ENCODE measurements around the gene KITLG.
"Not testable (repeated sequence)": the region's sequence is repeated elsewhere in the genome, so short reads cannot be mapped to it uniquely, and the experiment has no call there.

Gene KITLG

DNA sequence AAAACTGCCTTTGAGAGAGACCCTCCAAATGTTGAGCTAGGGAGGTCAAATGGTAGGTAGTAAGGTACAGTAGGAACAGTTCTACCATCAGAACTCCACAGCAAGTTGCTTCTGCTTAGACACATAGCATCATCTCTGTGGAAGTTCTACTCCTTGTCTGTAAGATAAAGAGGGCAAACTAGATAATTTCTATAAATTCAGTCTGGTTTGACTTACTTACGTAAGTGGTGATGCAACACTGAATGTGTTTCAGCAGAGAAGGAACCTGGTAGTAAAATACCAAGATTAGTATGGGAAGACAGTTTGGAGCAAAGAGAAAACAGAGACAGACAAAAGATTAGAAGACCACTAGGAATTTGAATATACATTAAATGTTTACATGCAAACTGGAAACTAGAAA, 42.0 kb downstream of the KITLG start:
- no peak for FAIRE-seq

DNA sequence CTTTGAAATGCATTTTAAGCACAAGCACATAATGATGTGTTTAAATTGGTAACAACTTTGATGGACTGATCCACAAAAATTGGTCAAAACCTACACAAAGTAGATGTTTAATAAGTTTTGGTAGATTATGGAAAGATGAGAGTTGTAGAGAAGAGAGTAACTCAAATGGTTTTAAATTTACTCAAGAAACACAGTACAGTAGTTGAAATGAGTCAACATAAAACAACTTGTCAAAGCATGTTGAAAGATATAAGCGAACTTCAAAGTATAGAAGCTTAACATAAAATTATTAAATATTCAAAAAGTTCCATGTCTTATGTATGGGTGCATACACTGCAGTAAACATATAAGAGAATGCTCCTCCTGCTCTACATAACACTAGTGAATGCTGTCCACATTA, 49.4 kb downstream of the KITLG start:
- no peak for FAIRE-seq

DNA sequence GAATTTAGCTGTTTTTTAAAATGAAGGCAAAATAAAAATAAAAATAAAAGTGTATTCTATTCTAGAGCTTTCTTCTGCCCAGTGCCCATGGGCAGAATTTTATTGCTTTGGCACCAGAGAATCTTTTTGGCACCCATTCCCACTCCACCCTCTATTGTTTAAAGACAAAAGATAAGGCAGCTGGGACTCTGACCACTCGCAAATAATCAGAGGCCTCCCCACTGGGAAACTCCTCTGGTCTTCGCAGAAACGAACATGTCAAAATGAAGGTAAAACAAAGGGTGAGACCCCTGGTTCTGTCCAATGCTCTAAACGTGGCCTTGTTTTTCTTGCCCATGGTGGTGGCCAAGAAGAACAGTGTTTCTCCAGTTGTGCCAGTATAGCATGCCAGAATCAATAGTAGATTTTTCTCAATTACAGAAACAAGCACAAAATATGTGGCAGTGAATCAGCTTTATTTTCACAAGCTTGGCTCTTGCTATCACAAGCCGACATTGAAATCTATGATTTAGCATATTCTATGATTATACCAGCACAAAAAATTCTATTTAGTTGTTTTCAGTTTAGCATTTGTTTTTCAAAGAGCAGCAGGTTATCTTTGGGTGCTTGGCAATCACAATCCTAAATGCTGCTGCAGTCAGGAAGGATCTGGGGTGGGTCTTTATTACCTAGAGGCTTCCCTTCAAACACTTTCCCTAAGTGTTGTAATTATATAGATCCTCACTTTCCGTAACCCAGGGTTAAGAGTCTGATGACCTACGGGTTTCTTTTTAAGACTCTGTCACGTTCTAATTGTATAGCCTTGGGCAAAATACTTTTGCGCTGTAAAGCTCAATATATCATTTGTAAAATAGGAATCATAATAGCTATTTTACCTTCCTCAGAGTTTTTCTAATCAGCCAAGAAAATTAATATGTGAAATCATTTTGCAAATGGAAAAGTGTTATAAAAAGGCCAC, 50.5 kb downstream of the KITLG start:
- FAIRE-seq: no peak

DNA sequence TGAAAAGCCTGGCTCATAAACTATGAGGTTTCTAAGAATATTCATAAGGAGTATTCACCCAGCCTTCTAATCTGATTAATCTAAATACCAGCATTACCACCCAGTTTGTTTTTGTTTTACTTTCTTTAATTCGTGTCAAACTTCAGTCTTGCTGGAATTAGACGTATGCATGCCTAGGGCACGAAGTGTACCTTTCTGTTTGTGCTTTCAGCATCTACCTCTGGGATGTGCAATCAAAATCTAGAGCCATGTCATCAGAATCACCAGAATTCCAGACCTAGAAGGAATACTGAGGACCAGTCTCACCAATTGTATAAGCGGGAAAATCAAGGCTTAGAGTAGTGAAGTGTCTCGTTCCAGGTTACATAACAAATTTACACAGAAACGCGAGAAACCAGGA, 57.3 kb downstream of the KITLG start:
- no peak for FAIRE-seq

DNA sequence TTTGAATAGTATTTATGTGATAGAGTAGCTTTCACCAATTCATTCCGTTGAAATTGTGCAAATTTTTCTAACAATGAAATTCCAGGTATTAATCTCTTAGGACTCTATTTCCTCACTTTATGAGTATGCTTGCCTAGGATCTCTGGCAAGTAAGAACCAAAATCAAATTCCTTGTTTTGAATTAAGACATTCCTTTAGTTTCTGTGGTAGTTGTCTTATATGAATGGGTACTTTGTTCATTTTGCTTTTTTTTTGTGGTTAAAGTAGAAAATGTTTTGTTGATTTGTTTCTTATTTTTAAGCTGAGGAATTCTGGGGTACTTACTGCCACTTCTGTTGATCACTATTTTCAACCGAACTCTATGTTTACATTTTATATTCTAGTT, 59.8 kb downstream of the KITLG start:
- no peak for FAIRE-seq

DNA sequence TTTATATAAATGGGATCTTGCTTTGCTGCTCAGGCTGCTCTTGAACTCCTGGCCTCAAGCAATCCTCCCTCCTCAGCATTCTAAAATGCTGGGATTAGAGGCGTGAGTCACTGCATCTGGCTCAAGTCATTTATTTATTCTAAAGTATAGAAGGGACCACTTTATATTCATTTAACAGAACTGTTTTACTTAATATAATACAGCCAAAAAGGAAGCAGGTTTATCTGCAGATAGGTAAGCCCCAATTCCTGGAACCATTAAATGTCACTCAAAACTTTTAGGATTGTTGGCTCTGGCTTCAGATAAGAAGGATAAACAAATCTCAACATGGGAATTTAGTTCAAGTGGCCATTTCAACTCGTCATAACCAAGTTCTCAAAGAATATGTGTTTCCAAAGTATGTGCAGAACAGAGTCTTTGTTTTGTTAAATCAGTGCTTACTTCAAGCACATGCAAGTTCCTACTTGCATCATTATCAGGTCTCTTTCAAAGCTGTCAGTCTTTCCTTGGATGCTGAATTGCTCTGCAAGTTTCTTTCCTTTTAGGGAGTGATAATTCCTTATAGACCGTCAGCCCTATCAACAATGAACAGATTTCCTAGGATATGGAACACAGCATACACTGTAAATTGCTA, 60.4 kb downstream of the KITLG start:
- no peak for FAIRE-seq

DNA sequence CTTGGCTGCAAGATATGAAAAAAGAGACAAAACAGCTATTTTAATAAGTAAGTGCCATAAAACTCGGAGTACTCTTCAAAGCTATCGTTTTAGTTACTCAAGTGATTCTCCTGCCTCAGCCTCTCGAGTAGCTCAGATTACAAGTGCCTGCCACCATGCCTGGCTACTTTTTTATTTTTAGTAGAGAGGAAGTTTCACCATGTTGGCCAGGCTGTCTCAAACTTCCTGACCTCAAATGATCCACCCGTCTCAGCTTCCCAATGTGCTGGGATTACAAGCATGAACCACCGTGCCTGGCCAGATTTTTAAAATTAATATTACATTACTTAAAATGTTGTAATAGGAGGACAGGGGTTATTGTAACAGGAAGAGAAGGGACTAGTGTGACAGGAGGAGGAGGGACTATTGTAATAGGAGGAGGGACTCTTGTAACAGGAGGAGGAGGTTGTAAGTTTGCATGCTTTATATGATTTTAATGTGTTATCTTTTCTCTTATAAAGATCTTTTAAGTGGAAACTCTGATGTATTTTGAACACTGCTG, 61.3 kb downstream of the KITLG start:
- no peak for FAIRE-seq

DNA sequence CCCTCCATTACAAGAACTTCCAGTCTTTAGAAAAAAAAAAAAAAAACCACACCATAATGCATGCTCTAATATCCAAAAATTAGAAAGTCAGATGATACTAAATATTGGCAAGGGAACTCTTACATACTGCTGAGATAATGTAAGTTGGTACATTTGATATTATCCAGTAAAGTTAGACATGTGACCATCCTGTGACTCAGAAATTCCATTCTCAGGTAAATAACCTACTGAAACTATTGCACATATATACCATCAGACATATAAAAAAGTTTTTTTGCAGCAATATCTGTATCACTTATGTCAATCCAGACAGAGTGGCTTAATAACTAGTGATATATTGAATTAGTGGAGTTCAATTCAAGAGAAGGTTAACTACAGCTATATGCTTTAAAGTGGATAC, 63.5 kb downstream of the KITLG start:
- no peak for FAIRE-seq

DNA sequence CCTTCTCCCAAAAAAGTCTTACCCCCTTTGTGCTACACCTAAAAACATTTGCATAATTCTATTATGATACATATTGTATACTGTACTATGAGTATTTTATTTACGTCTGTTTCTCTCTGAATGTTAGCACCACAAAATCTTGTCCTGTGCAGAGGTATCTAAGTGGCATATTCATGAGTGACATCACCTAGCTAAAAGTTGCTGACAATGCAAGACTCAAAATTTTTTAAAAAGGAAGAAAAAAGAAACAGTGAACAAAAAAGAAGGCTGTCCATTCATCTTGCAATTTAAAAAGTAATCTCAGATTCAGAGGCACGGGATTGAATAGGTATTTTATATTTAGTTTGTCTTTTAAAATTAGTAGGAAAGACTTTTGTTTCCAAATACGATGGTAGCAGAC, 69.4 kb downstream of the KITLG start:
- no peak for FAIRE-seq

DNA sequence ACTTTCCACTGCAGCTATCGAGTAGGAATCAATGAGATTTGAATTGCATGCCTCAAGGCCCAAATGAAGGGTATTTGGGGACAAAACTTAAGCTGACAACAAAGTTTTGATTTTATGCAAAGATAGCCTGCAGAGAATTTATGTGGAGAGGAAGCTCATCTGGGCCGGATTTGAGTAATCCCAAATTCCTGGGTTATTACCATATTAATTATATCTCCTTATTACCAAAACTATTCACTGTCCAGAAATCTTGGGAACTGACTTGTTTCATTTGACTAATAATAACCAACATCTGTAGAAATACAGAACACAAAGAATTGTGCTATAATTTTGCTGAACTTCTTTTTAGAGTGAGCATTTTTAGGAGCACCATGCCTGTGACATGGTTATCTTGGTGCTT, 70.4 kb downstream of the KITLG start:
- FAIRE-seq: no peak

DNA sequence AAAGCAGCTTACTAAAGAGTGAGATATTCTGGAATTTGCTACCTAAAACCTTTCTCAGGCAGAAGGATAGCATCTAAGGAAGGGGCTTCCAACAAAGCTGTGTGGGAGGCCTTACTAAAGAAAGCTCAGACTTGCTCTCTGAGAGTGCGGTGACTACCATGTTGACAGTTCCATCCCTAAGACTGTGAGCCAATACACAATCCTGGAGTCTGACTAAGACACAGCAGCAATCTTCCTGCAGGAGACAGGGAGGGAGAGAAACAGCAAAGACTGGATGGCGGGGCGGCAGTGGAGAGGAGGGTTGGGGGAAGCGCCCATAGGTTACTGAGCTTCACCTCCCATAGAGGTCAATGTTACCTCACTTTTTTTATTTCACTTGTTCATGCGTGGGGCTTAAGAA, 70.9 kb downstream of the KITLG start:
- FAIRE-seq: no peak

DNA sequence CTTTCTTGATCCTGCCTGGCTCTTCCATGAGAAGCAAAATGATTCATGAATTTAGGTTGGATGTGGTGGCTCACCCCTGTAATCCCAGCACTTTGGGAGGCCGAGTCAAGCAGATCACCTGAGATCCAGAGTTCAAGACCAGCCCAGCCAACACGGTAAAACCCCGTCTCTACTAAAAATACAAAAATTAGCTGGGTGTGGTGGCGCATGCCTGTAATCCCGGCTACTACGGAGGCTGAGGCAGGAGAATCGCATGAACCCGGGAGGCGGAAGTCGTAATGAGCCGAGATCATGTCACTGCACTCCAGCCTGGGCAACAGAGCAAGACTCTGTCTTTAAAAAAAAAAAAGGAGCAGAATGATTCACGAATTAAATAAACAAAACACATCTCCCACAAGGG, 72.4 kb downstream of the KITLG start:
- not testable (repeated sequence) for FAIRE-seq

DNA sequence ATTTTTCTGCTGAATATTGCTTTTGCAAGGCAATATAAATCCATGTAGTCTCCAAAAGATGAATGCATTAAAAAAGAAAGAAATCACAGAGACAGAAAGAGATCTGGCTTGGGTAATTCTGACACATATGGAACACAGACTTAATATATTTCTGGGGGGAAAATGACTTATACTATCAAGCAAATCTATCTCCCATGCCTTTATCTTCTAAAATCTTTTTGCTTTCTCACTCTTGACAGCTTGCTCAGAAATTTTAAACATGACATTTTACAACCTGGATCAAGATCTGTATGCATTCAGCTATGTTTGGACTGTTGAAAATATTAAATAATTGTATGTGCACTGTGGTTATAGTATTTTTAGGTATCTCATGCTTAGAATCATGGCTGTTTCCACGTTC, 73.0 kb downstream of the KITLG start:
- no peak for FAIRE-seq

DNA sequence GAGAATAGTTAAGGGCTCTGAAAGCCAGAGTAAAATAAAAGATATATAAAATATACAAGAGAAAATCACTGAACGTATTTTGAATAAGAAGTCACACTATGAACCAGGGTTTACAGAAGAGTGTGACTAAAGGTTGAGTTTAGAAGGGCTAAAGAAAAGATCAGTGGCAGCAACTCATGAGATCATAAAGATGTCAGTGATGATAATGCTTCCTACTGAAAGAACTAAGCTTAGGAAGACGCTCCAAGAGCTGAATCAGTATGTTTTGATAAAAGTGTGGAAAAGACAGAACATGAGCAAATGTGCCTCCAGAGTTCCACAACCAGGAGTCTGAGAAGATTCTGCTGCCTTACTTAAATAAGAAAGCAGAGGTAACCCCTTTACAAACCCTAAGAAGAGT, 74.6 kb downstream of the KITLG start:
- no peak for FAIRE-seq

DNA sequence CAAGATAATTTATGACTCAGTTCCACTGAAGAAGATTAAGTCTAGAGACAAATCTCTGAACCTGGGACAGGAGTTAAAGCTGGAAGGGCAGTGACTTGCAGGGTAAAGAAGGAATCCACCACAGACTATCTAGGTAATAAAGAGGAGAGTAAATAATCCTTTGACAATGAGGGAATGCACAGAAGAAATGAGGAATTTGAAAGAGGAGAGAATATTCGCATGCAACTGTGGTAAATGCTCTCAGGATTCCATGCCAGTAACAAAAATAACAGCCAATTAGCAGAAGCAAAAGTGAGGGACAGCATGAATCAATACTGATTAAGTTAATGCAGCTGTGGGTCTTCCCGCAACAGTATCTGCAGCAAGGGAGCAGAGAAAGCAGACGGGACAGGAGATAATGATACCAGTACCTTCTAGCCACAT, 77.0 kb downstream of the KITLG start:
- FAIRE-seq: no peak

DNA sequence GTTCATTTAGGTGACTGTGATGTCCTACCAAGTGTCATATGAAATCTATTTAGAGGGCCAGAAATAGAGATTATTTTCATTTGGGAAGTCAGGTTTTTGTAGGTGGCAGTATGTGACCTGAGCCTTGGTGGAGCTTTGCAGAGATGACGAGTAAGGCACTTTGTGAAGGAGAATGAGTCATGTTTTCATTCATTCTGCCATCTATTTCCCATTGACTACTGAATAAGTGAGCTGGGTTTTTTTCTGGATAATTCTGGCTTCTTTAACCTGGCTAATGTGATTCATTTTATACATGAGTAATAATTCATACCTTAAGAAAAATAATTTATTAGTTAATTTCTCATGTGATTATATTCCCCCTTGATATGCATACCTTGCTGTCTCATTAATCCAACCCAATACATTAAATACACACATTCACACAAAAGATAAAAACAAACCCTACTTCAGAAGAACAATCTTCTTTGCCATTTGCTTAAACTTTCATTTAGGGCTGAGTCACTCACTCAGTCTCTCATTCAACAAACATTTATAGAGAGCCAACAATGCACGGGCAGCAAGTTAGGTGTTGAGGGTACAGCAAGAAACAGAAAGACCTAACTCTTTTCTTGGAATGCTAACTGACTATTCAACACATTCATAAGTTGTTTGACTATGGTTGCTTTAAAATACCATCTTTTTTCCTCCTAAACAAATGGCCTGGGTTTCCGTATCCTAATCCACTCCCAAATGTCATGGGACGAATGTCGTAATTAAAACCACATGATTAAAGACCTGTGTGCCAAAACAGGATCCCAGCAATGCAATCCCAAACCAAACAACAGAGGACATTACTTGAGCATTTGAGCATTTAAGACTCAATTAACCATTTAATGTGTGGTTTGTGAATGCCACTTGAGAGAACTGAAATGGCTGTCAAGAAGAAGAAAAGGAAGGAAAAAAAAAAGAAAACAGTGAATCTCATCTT, 78.0 kb downstream of the KITLG start:
- no peak for FAIRE-seq

DNA sequence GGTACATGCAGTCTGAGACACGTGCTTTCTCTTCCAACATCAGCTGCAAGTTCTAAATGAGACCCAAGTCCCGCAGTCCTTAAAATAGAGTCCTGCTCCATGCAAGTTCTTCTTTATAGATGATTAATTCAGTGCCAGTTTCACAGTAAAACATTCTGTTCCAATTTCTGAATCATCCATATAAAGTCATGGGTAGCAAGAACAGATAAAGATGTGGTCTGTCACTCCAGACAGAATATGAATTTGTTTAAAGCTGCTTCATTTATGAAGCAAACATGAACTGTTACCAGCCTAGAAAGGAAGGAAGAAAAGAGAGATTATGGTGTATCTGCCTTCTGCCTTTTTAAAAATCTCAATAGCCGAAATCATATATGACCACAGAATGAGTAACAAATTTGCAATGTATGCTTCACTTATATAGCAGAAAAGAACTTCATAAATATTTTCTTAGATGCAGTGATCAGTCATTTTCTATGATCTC, 83.3 kb downstream of the KITLG start:
- no peak for FAIRE-seq

DNA sequence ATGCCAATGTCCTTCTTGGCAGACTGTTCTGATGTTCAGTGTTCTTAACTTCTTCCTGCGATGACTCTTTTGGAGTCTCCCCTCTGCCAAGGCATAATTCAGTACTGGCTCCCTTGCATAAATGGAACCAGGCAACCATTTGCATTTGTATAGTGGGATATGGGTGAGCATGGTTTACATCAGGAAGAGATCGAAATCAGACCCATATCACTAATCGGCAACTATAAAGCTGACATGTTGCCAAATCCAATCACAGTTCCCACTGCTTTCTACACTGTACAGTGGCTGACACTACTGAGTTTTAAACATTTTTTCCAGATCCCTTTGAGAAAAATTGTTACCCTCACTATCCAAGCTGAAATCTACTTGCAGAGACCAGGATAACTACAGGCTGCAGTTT, 83.8 kb downstream of the KITLG start:
- FAIRE-seq: no peak

DNA sequence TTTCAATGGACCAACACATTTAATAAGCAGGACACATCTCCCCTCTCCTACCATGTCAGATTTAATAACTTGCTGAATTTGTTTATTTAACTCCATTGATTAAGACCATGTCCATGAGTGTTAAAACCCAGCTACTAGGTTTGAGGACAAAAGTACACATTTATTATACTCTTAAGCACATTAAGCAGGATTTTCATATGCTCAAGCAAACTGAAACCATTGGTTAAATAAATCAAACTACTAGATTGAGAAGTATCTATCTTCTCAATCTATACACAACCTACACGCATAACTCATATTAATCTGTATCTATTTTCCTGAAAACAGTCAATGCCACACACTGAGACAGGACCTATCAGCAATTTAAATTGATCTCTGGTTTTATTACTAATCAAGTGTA, 85.2 kb downstream of the KITLG start:
- FAIRE-seq: no peak

DNA sequence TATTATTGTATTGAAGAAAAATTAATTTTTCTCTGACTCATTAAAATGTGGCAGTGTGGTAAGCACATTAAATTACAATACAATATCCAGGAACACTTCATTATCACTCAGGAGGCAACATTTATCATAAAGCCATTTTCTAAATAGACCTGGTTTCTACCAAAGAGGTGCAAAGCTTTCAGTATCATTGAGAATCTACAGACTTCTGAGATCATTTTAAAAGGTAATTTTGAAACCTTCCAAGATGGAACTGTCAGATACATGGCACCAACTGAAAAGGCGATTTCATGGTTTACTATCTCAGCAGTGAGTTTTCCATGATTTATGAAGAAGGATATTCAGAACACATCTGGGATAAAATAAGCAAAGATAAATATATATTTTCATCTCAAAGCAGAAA, 85.8 kb downstream of the KITLG start:
- FAIRE-seq: no peak

DNA sequence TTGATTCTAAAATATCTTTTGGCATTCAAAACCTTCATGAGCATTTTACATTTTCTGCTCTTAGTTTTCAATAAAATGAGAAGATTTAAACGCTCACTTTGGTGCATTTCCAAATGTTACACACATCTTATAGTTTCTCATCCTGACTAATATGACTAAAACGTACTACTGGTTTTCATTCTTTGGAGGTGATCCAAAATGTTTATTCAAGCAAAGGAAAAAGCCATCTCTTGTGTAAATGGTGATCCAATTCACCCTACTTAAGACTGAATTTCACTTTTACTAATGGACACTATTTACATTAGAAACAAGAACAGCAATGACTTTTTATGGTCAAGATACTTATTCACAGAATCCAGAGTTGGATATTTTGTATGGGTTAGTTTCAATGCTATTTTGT, 86.6 kb downstream of the KITLG start:
- no peak for FAIRE-seq

DNA sequence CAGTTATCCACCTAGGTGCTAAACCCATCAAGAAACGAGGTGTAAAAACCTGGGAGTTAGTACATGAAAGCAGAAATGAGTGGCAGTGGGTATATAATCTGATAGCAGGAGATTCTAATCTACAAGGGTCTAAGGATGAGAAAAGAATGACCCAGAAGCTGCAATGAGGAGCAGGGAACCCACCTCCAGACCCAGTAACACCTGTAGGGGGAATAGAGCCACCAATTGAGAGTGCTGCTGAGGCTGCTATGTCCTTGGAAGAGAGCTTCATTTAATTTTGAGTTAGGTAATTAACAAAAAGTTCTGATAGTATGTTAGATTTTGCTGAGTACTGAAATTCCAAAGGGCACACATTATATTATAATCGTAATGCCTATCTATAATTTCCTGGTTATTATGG, 89.8 kb downstream of the KITLG start:
- no peak for FAIRE-seq

DNA sequence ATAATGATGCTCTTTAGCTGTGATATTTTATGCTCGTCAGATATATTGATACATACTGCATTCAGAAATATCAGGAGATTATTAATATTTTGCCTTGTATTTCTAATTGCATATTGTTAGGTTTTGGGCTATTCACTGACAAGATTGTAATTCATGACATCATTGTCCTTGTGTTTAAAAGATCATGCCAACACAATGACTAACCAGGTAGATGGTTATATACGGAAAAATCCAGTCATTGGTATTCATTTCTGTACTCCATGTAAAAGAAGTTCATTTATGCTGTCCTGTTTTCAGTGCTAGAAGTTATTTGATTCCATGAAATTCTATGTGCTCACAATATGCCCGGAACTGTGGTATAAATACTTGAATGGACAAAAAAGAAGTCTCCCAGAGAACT, 107.5 kb downstream of the KITLG start:
- no peak for FAIRE-seq

Data from islet of Langerhans (tissue), 1 donor.